ENCODE results near the gene TEAD1. TPM values are rescaled to one million over a fixed set of nuclear protein-coding genes. Genes with fewer than 3 reads are reported as not detected.

The TEAD1 gene
- total RNA-seq, 2 donors from 2014 or later, result 0.05 to 0.55 TPM

DNA sequence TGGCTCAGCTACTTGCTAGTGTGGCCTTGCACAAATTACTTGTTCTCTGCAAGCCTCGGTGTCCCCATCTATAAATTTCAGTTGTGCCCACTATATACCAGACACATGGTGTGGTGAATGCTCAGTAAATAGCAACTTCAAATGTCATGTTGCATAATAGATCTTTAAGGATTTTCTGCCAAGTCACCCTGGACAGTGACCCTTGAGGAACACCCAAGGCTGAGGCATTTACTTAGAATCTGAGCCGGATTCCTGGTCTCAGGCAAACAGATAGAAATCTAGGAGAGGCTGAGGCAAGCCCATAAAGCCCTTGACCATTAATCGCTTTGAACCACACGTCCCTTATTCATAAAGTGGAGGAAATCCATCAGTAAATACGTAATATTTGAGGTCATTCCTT is 9.7 kb downstream of the TEAD1 start:
- peaks cover 87% of the 10 kb centered on the region for H3K27me3 Mint-ChIP-seq
- H3K27ac Mint-ChIP-seq, result no peak overlapping the region
- DNase-seq (no peak), ATAC-seq (no peak)
- H3K9me3 ChIP-seq (ENCODE audit: control insufficient read depth, low read length, poor library complexity, severe bottlenecking), result no peaks in the 10 kb centered on the region
- peaks cover 4% of the 10 kb centered on the region for H3K36me3 Mint-ChIP-seq (ENCODE audit: low read depth)
- no peak overlapping the region for H3K4me3 Mint-ChIP-seq
- peaks cover 5% of the 10 kb centered on the region for H3K4me1 Mint-ChIP-seq

DNA sequence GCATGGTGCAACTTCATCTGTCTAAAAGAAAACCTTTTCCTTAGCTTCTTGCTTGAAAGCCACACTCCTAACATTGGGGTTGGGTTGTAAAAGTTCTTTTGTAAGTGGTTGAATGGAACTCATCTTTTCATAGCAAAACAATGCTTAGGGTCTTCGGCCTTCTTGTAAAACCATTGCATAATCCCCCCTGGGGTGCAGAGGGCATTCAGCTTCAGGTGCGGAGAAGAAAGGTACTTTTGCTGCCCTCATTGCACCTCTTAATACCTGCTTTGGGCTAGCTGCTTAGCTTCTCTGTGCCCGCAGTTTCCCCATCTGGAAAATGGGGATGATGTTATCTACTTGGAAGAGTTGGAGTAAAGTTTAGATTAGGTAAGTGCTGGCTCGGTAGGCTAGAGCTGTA is 10.1 kb downstream of the TEAD1 start:
- H3K36me3 Mint-ChIP-seq (ENCODE audit: low read depth), result peaks cover 4% of the 10 kb centered on the region
- no peak for ATAC-seq

GRCh38 chr11:12684816-12685215 is 10.6 kb downstream of the TEAD1 start:
- Mint-ChIP-seq H3K4me3 (no peak overlapping the region), H3K27ac (no peak overlapping the region), H3K27me3 (peaks cover 79% of the 10 kb centered on the region), H3K36me3 (ENCODE audit: low read depth) (peaks cover 4% of the 10 kb centered on the region), H3K4me1 (peaks cover 5% of the 10 kb centered on the region)
- H3K9me3 ChIP-seq (ENCODE audit: control insufficient read depth, low read length, poor library complexity, severe bottlenecking), result no peaks in the 10 kb centered on the region
- no peak for DNase-seq
- ATAC-seq, result no peak

More for the DNA sequence above, 10.1 kb downstream of the TEAD1 start:
- H3K27me3 Mint-ChIP-seq, result peaks cover 82% of the 10 kb centered on the region
- H3K4me1 Mint-ChIP-seq, result peaks cover 5% of the 10 kb centered on the region
- DNase-seq, result no peak
- H3K9me3 ChIP-seq (ENCODE audit: control insufficient read depth, low read length, poor library complexity, severe bottlenecking), result no peaks in the 10 kb centered on the region
- H3K27ac Mint-ChIP-seq, result no peak overlapping the region
- H3K4me3 Mint-ChIP-seq, result no peak overlapping the region

DNA sequence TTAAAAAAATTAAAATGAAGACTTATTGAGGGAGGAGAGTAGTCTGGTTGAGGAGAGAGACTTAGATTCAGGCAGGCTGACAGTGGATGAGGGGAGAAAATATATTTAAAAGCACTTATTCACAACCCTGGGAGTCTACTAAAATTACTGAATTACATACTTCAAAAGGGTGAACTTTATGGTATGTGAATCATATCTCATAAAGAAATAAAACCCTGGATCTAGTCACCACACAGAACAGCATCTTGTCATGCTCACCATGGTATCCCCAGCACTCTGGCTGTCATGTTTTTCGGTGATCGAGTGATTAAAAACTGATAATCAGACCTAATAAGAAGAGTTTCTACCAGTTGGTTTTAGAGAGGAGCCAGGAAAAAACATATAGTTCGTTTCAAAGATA is 11.0 kb downstream of the TEAD1 start:
- no peak for DNase-seq
- H3K4me1 Mint-ChIP-seq, result peaks cover 4% of the 10 kb centered on the region
- no peak overlapping the region for H3K27ac Mint-ChIP-seq
- ATAC-seq, result no peak
- H3K36me3 Mint-ChIP-seq (ENCODE audit: low read depth), result peaks cover 4% of the 10 kb centered on the region
- no peaks in the 10 kb centered on the region for H3K9me3 ChIP-seq (ENCODE audit: control insufficient read depth, low read length, poor library complexity, severe bottlenecking)
- H3K27me3 Mint-ChIP-seq, result peaks cover 78% of the 10 kb centered on the region
- no peak overlapping the region for H3K4me3 Mint-ChIP-seq

- ATAC-seq, result no peak
- Mint-ChIP-seq H3K27me3 (peaks cover 78% of the 10 kb centered on the region), H3K4me3 (no peak overlapping the region), H3K36me3 (ENCODE audit: low read depth) (peaks cover 4% of the 10 kb centered on the region), H3K27ac (no peak overlapping the region), H3K4me1 (no peaks in the 10 kb centered on the region)
- no peaks in the 10 kb centered on the region for H3K9me3 ChIP-seq (ENCODE audit: control insufficient read depth, low read length, poor library complexity, severe bottlenecking)
- DNase-seq, result no peak
Measured at GRCh38 chr11:12686246-12687060, 12.2 kb downstream of the TEAD1 start.

DNA sequence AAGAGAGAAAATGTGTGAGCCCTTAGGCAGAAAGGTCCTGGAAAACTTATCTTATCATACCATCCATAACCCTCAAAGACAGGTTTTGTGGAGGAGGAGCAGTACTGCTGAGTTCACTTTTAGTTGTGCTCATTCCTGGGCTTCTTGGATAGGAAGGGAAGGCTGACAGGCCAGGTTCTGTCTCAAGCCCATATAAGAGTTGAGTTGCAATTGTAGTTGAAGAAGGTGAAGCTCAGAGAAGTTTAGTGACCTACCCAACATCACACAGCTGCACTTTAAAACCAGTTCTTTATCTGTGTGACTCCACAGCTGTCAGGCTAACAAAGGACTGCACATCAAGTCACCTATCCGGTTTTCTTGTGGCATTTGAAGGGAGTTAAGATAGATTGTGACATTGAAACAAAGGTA is 13.0 kb downstream of the TEAD1 start:
- DNase-seq (no peak), ATAC-seq (no peak)
- Mint-ChIP-seq H3K4me1 (no peaks in the 10 kb centered on the region), H3K27me3 (peaks cover 73% of the 10 kb centered on the region), H3K4me3 (no peak overlapping the region), H3K27ac (no peak overlapping the region), H3K36me3 (ENCODE audit: low read depth) (peaks cover 4% of the 10 kb centered on the region)
- H3K9me3 ChIP-seq (ENCODE audit: control insufficient read depth, low read length, poor library complexity, severe bottlenecking), result no peaks in the 10 kb centered on the region

DNA sequence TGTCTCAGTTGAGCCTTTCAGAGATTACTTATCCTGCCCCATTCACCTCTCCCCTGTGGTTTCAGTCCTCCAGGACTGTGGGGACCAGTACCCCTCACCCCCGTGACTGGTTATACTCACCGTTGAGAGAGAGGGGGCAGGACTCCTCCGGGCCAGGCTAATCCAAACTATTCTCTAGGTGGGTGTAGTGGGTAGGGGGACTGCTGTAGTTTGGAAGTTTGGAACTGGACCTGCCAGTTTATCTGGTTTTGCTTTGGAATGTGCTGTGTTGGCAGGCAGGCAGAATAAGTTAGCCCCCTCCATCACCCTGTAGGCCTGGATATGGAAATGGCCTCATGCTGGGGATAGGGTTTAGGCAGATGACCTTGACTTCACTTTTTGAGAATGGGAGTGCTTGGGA is 13.5 kb downstream of the TEAD1 start:
- no peaks in the 10 kb centered on the region for H3K9me3 ChIP-seq (ENCODE audit: control insufficient read depth, low read length, poor library complexity, severe bottlenecking)
- Mint-ChIP-seq H3K36me3 (ENCODE audit: low read depth) (peaks cover 4% of the 10 kb centered on the region), H3K4me3 (no peak overlapping the region), H3K27me3 (peaks cover 69% of the 10 kb centered on the region), H3K4me1 (no peaks in the 10 kb centered on the region), H3K27ac (no peak overlapping the region)
- no peak for DNase-seq
- ATAC-seq, result no peak

- Mint-ChIP-seq H3K27me3 (peaks cover 72% of the 10 kb centered on the region), H3K4me3 (no peak overlapping the region), H3K36me3 (ENCODE audit: low read depth) (no peaks in the 10 kb centered on the region), H3K27ac (no peak overlapping the region), H3K4me1 (no peaks in the 10 kb centered on the region)
- H3K9me3 ChIP-seq (ENCODE audit: control insufficient read depth, low read length, poor library complexity, severe bottlenecking), result no peaks in the 10 kb centered on the region
- DNase-seq (no peak), ATAC-seq (no peak)
Measured at GRCh38 chr11:12689029-12689755, 15.0 kb downstream of the TEAD1 start.

- no peak overlapping the region for H3K27ac Mint-ChIP-seq
- peaks cover 74% of the 10 kb centered on the region for H3K27me3 Mint-ChIP-seq
- H3K4me1 Mint-ChIP-seq, result no peaks in the 10 kb centered on the region
- peaks cover 2% of the 10 kb centered on the region for H3K9me3 ChIP-seq (ENCODE audit: control insufficient read depth, low read length, poor library complexity, severe bottlenecking)
- DNase-seq, result no peak
- no peaks in the 10 kb centered on the region for H3K36me3 Mint-ChIP-seq (ENCODE audit: low read depth)
- no peak for ATAC-seq
- no peak overlapping the region for H3K4me3 Mint-ChIP-seq
Measured at GRCh38 chr11:12690663-12691062, 16.4 kb downstream of the TEAD1 start.

GRCh38 chr11:12691473-12691872 is 17.3 kb downstream of the TEAD1 start:
- peaks cover 2% of the 10 kb centered on the region for H3K9me3 ChIP-seq (ENCODE audit: control insufficient read depth, low read length, poor library complexity, severe bottlenecking)
- H3K27ac Mint-ChIP-seq, result no peak overlapping the region
- H3K27me3 Mint-ChIP-seq, result peaks cover 78% of the 10 kb centered on the region
- H3K4me1 Mint-ChIP-seq, result no peaks in the 10 kb centered on the region
- ATAC-seq, result no peak
- no peak for DNase-seq
- no peaks in the 10 kb centered on the region for H3K36me3 Mint-ChIP-seq (ENCODE audit: low read depth)
- no peak overlapping the region for H3K4me3 Mint-ChIP-seq

- peaks cover 2% of the 10 kb centered on the region for H3K9me3 ChIP-seq (ENCODE audit: control insufficient read depth, low read length, poor library complexity, severe bottlenecking)
- Mint-ChIP-seq H3K4me3 (no peak overlapping the region), H3K27ac (no peak overlapping the region), H3K27me3 (peaks cover 79% of the 10 kb centered on the region), H3K36me3 (ENCODE audit: low read depth) (no peaks in the 10 kb centered on the region), H3K4me1 (peaks cover under 1% of the 10 kb centered on the region)
- DNase-seq (no peak), ATAC-seq (no peak)
Measured at GRCh38 chr11:12692229-12693075, 18.2 kb downstream of the TEAD1 start.

GRCh38 chr11:12693094-12693478 is 18.9 kb downstream of the TEAD1 start:
- Mint-ChIP-seq H3K27ac (no peak overlapping the region), H3K27me3 (peaks cover 79% of the 10 kb centered on the region), H3K4me1 (peaks cover 4% of the 10 kb centered on the region), H3K36me3 (ENCODE audit: low read depth) (peaks cover under 1% of the 10 kb centered on the region), H3K4me3 (no peak overlapping the region)
- DNase-seq (no peak), ATAC-seq (no peak)
- H3K9me3 ChIP-seq (ENCODE audit: control insufficient read depth, low read length, poor library complexity, severe bottlenecking), result peaks cover 2% of the 10 kb centered on the region

All from T-helper 17 cell (primary cell).